ENCODE measurements around the gene ANTKMT. TPM values are rescaled to one million over a fixed set of nuclear protein-coding genes. Genes with fewer than 3 reads are reported as not detected.

ANTKMT gene
- total RNA-seq, 1 donor from 2014 or later, result 111 TPM

DNA sequence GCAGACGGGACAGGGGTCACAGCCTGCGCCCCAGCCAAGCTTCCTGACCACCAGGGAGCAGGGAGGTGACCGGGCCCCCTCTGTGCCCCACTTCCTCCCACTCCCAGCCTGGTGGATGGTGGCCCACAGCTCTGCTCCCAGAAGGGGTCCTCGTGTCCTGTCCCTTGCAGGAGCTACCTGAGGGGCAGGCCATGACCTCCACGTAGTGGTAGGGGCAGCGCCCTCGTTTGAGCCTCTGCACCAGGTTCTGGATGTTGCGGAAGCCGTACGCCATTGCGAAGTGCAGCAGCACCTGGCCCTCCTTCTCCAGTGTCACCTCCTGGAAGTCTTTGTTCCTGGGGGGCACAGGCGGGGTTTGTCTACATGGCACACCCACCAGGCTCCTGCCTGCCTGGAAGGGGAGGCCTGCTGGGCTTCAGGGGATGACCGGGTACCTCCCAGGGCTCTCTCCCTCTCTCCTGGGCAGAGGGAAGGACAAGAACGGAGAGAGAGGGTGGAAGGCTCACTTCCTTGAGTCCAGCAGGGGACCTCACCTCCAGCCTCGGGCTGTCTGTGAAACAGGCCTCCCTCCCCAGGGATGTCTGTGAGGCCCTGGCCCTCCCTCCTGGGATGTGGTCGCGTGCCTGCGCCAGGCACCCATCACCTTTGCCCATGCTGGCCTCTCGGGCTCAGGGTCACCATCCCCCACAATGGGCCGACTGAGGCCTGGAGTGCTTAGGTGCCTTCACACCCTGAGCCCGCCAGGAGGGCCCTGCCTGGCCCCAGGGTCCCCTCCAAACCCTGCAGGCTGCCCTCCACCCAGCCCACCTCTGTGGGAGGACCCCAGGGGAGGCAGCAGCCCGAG, 9.9 kb downstream of the ANTKMT start:
- no peak overlapping the region for H3K4me3 ChIP-seq (ENCODE audit: low read depth, low read length)
- TF ChIP-seq, protein P1, sequence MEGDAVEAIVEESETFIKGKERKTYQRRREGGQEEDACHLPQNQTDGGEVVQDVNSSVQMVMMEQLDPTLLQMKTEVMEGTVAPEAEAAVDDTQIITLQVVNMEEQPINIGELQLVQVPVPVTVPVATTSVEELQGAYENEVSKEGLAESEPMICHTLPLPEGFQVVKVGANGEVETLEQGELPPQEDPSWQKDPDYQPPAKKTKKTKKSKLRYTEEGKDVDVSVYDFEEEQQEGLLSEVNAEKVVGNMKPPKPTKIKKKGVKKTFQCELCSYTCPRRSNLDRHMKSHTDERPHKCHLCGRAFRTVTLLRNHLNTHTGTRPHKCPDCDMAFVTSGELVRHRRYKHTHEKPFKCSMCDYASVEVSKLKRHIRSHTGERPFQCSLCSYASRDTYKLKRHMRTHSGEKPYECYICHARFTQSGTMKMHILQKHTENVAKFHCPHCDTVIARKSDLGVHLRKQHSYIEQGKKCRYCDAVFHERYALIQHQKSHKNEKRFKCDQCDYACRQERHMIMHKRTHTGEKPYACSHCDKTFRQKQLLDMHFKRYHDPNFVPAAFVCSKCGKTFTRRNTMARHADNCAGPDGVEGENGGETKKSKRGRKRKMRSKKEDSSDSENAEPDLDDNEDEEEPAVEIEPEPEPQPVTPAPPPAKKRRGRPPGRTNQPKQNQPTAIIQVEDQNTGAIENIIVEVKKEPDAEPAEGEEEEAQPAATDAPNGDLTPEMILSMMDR (conservative IDR thresholded peaks at IDR 0.05; ENCODE audit: low read depth, low read length), result no peak
- no peak for DNase-seq (ENCODE audit: low read depth)

DNA sequence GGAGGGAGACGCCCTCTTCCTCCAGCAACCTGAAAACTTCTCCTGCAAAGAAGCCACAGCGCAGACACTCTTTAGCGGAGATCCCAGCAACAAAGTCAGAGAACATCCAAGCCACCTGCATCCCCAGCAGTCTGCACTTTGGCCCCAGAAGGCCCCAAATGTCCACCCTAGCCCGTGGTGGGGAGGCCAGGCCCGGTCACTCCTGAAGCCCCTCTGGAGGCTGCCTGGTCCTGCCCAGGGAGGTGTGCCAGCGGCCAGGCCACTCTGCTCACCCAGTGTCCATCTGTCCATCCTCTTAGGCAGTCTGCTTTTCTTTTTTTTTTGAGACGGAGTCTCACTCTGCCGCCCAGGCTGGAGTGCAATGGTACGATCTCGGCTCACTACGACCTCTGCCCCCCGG, 11.4 kb downstream of the ANTKMT start:
- DNase-seq (ENCODE audit: low read depth), result no peak
- H3K4me3 ChIP-seq (ENCODE audit: low read depth, low read length), result no peak overlapping the region
- TF ChIP-seq, protein P1 (conservative IDR thresholded peaks at IDR 0.05; ENCODE audit: low read depth, low read length), result no peak

DNA sequence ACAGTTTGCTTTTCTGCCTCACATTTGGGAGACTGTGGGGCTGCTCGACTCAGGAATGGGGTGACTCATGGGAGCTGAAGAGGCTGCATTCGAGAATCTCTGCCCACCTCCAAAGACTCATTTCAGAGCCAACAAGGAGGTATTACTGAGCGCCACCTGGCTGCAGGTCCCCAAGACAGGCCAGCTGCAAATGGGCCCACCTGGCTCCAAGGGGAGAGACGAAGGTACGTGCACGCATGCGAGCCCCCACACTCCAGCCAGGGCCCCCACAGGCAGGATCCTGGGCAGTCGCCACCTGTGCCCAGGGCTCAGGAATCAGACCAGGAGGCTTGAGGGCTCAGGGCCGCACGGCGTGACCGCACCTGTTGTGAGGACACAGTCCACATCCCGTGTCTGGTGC, 12.0 kb downstream of the ANTKMT start:
- DNase-seq (ENCODE audit: low read depth), result no peak
- TF ChIP-seq, protein P1 (conservative IDR thresholded peaks at IDR 0.05; ENCODE audit: low read depth, low read length), result no peak
- H3K4me3 ChIP-seq (ENCODE audit: low read depth, low read length), result no peak overlapping the region

DNA sequence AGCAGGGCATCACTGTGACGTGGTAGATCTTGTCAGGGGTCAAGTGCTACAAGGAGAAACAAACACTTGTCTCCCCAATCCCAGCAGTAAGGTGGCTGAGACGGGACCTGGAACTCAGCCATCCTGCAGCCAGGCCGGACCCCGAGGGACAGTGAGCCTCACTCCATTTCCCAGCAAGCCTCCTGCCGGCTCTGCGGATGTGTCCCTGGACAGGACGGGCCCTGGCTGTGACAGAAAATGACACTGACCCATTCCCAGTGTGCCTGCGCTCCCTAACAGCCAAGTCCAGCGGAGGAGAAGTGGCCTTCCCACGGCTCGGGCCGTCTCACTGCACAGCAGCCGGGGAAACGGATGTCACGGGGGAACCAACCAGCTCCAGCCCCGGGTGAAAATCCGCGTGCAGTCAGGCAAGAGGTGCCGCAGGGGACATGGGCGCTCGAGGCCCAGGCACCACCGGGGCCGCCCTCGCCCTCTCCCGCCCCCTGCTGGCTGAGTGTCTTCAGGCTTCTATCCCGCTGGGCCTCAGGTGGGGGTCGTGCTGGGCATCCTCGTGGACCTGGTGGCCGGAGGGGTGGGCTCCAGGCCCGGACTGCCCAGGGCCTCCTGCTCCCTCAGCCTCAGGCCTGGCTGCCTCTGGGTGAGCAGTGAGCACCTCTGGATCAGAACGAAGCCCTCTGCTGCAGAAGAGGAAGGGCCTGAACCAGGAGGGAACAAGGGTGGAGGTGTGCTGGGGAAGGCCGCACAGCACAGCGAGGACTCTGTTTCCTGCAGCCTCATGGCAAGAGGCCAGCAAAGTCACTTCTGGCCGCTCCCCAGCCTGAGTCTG, 12.6 kb downstream of the ANTKMT start:
- TF ChIP-seq, protein P1 (conservative IDR thresholded peaks at IDR 0.05; ENCODE audit: low read depth, low read length), result peak; percentile 39
- H3K4me3 ChIP-seq (ENCODE audit: low read depth, low read length), result no peak overlapping the region
- no peak for DNase-seq (ENCODE audit: low read depth)

DNA sequence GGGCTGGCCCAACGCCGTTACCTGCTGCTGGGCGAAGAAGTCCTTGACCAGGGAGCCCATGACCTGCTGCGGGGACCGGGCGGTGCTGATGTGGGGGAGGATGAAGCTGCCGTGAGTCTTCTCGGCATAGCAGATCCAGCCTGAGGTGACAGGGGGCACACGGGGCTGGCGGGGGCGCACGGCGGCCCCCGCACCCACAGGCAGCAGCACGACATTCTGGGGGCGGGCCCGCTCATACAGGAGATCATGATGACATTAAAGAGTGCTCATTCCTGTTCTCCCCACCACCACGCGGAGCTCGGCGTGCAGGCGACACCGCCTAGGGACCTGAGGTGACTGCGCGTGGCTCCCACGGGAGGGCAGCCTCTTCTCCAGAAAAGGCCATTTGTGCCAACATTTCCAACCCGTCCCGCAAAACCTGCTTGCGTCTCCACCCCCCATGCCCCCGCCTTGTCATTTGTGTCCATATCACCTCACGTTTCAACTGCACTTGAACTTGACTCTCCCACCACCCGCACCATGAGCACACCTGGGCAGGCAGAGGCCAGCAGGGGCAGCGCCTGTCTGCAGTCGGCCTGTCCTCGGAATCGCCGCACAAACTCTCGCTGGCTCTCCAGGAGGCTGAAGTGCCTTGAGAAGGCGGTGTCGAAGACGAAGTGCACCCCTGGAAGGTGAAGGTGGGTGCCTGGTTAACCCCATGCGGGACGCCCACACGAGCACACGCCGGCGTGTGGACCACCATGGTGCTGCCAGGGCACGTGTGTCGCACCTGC, 13.4 kb downstream of the ANTKMT start:
- DNase-seq (ENCODE audit: low read depth), result no peak
- TF ChIP-seq, protein P1 (conservative IDR thresholded peaks at IDR 0.05; ENCODE audit: low read depth, low read length), result no peak
- no peak overlapping the region for H3K4me3 ChIP-seq (ENCODE audit: low read depth, low read length)

DNA sequence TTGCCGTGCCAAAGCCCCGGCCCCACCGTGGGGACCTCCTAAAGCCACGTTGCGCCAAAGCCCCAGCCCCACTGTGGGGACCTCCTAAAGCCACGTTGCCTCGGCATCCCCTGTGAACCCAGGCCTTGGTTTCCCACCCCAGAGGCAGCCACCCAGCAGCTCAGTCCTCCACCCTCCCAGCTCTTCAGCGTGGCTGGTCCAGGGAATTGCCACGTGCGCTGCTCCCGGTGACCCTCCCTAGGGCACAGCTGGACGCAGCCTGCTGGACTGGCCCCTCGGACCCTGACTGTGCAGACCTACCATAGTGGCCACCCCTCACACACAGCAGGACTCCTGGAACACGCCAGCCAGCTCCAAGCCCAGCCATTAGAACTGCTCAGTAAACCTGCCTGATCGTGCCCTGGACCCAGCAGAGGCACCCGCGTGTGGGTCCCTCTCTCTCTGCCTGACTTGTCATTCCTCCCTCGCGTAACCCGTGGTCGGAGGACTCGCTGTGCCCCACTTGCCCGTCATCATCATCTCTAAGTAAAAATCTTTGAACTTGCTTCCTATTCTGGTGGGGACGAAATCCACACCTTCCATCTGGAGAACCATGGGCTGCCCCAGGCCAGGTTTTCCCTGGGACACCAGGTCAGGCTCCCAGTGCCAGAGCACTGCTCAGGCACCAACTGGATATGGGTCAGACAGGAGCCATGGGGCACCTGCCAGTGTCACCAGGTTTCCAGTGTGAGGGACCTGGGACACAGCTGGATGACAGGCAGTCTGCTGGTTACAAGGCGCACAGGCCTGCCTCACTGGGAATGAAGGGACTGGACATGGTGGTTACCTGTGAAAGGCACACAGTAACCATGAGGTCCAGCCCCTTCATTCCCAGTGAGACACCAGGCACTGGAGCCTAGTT, 14.3 kb downstream of the ANTKMT start:
- H3K4me3 ChIP-seq (ENCODE audit: low read depth, low read length), result no peak overlapping the region
- TF ChIP-seq, protein P1 (conservative IDR thresholded peaks at IDR 0.05; ENCODE audit: low read depth, low read length), result no peak
- no peak for DNase-seq (ENCODE audit: low read depth)

Measured in epithelial cell of proximal tubule (primary cell).